Activated CD8-positive, alpha-beta memory T cell treated with anti-CD3 and anti-CD28 coated beads for 48 hours (primary cell): ENCODE results near the gene TDRD7.
"Not testable (repeated sequence)": the region's sequence is repeated elsewhere in the genome, so short reads cannot be mapped to it uniquely, and the experiment has no call there.

Experiments used
- DNase-seq, 3 experiments: peaks; one replicate each; pipeline ENCODE4 v3.0.0-alpha.2; 2020; ENCODE audit warnings: low read depth in 2 of 3, low spot score in 2 of 3

TDRD7 gene

GRCh38 chr9:97473717-97474116 lies 61.8 kb downstream of the TDRD7 start:
- DNase-seq: no peak

DNA sequence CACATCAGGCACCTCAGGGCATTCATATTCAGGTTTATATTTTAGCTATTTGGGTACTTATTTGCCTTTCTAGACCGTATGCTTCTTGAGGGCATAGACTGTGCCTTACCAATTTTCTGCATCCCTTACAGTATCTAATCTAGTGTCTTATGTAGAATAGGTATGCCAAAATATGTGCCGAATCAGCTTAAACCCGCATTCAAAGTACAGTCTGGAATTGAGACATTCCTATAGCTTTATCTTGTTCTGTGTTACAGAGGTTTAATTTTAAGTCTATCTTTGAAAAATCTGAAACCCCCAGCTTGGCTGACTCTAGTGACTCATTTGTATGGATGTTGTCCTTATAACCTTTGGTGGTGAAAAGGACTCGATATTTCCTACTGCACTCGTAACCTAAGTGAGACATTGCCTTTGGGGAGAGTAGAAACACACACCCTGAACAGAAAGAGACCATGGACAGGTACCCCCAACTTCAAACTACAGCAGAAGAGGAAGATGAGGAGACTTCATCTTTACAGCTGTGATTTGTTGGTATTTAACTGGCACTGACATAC lies 62.6 kb downstream of the TDRD7 start:
- DNase-seq: no peak

- DNase-seq: no peak
These were observed 63.2 kb downstream of the TDRD7 start for GRCh38 chr9:97475059-97475458.

DNA sequence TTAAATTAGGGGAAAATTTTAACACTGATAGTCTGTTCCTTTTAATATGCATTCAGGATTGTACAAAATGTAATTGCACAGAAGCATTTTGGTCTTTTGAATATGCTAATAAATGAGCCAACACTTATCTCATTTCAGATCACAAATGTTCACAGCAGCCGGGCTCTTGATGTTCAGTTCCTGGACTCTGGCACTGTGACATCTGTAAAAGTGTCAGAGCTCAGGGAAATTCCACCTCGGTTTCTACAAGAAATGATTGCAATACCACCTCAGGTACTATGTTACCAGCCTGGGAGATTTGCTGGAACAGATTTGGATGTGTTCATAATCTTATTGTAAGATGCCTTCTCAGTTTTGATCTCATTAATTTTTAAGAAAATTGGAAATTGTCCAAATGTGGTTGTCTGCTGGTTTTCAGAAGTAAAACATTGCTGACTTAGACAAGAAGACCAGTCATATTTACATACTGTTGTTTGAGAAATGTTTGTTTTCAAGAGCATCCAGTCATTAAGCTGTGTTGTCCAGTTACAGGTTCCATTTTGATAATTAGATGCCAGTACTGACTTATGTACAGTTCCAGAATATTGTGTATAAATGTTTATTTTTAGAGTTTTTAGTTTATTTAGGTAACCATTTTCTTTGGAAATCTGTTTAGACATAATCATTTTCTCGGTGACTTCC lies 66.5 kb downstream of the TDRD7 start:
- no peak for DNase-seq

- DNase-seq: no peak
These were observed 67.7 kb downstream of the TDRD7 start for GRCh38 chr9:97479496-97480159.

DNA sequence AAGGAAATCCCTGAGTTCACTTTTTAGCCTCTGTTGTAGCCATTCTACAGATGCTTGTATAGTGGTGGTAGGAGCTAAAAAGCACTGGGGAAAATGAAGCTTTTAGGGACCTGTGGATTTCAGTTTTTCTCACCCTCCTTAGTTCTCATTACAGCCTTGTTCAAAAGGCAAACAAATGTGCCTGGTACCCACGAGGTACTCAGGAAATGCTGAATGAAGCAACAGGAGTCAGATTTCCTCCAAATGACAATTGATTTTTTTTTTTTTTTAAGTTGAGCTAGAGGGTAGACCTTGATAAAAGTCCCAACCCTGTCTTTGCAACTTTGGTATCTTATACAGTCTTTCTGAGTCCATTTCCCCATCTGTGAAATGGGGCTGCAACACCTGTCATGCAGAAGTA lies 68.3 kb downstream of the TDRD7 start:
- no peak for DNase-seq

DNA sequence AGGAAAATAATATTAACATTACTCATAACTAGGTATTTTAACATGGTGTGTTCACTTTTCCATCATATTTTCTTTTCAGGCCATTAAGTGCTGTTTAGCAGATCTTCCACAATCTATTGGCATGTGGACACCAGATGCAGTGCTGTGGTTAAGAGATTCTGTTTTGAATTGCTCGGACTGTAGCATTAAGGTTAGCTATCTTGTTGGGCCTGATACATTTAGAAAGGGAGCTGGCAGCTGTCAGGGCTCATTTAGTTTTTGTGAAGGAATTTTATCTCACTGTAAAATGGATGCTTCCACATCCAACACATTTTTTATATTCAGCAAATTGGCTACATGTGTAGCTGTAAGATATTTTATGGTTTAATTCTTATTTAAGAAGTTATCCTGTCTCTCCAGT lies 68.9 kb downstream of the TDRD7 start:
- no peak for DNase-seq

DNA sequence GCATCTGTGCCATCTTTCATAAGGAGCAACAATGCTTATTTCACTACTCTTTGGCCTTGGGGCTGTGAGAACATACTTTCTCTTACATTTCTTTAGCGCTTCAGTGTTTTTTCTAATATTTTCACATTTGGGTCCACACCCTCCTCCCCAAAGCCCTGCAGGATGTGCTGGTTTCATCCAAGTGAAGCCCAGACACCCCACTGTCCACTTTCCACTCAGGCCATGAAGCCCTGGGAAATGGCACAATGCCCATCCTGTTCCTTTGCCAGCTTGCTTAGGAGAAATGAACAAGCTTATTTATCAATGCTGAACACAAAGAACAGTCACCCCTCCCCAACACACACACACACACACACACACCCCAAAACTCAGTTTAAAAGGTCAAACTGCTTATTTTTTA lies 72.2 kb downstream of the TDRD7 start:
- DNase-seq: no peak

DNA sequence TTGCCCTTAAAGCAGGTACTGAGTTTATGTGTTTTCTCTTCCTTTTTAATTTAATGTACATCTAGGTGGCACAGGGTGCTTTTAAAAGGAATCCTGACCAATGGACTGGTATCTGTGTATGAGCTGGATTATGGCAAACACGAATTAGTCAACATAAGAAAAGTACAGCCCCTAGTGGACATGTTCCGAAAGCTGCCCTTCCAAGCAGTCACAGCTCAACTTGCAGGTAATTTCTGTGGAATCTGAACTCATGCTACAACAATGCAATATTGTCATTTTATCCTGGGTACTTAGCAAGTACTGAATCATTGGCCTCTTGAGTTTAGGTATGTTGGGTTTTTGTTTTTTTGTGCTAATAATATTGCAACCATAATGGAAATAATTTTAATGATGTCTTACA lies 75.2 kb downstream of the TDRD7 start:
- DNase-seq: no peak

DNA sequence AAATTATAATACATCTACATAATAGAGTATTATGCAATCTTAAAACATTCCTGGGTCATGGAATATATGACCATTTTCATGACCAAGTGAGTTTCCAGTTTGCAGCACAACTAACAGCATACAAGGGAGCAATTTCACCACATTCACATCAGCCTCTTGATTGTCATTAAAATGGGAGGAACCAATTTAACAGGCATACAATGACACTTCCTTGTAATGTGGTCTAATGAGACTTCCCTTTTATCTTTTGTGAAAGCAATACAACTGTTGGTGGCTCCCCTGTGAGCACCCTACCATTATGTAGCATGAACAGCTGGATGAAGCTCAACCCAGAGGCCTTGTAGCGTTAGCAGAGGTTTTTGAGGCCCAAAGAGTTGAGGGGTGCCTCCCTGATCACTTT lies 76.0 kb downstream of the TDRD7 start:
- DNase-seq: no peak

- no peak for DNase-seq
These were observed 79.5 kb downstream of the TDRD7 start for GRCh38 chr9:97491216-97491999.

- DNase-seq: not testable (repeated sequence)
These were observed 85.9 kb downstream of the TDRD7 start for GRCh38 chr9:97497558-97498375.

GRCh38 chr9:97498846-97499245 lies 87.0 kb downstream of the TDRD7 start:
- not testable (repeated sequence) for DNase-seq

GRCh38 chr9:97500263-97500662 lies 88.4 kb downstream of the TDRD7 start:
- no peak for DNase-seq

DNA sequence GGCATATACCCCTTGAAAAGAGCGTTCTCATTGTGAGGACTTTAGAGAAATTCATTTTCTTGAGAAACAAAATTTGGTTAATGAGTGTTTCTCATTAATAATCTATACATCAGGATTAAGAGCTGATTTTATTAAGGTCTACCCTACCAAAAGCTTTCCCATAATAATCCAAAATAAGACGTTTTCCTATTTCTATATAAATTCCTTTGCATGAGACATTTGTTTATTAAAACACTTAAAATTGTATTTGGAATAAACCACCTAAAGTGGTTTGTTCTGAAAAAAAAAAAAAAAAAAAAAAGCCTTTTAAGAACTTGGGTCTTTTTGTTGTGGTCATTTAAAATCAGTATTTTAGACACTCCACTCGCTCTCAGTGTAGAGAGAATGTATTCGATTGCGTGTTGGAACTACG lies 88.9 kb downstream of the TDRD7 start:
- no peak for DNase-seq

- peak in 1 of 3 experiments; percentile 23 for DNase-seq
These were observed 89.5 kb downstream of the TDRD7 start, which contains the start of gene TMOD1 for GRCh38 chr9:97501177-97501971. Gene TMOD1, plus strand, starts transcription at chr9:97501666. Its CDS starts 22,523 bp downstream, at chr9:97524189.

DNA sequence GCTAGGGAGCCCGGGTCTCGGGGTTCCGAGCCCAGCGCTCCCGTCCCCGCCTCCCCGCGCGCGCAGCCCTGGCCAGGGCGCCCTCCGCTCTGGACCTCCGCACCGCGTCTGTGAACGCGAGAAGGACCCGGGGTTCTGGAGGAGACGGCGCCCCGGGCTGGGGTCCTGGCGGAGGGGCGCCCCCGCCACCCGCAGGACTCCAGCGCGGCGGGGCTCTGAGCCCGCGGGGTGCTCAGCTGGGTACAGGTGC lies 90.0 kb downstream of the TDRD7 start:
- DNase-seq: no peak

DNA sequence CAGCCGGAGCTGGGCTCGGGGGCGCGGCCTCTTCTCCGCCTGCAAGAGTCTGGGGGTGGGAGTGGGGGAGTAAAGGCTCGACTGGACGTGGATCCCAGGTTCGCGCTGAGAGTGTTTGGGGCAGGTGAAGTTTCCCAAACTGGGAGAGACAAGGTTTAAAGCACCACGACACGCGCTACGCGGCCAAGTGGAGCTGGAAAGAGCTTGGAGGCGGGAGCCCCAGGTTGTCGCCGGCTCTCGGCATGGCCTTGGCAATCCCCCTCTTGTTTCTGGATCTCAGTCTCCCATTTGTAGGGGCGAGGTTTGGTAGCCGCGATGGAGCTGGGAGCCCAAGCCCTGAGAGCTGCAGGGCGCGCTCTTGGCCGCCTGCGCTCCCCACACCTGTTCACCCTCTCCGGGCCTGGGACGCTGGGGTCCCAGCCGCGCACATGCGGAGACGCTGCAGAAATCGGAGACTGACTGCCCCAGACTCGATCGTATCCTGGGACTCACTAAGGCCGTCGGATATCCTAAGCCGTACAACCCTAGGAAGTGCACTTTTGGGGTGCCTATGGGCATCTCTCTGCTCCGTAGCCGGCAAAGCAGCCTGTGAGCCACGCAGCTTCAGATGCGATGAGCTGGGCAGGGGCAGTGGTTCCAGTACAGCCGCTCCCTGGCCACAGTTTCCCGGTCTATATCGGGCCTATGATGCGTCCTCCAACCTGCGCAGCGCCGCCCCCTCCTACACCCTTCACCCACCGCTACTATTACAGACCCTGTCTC lies 90.5 kb downstream of the TDRD7 start:
- no peak for DNase-seq

- DNase-seq: no peak
These were observed 91.3 kb downstream of the TDRD7 start for GRCh38 chr9:97502984-97503861.
